ENCODE results near the gene MFSD2B.

GRCh38 chr2:24009680-24010476 lies at the start of gene MFSD2B:
- TF ChIP-seq POLR2A (IDR thresholded peaks at IDR 0.05) = no peak
- no peak for TF ChIP-seq CTCF (IDR thresholded peaks at IDR 0.05)

Data from heart left ventricle (tissue), 13 donors.